Type B pancreatic cell (in vitro differentiated cells): ENCODE measurements around the gene TPGS2. TPM values are rescaled to one million over a fixed set of nuclear protein-coding genes. Genes with fewer than 3 reads are reported as not detected.
"Not testable (repeated sequence)": the region's sequence is repeated elsewhere in the genome, so short reads cannot be mapped to it uniquely, and the experiment has no call there.

Experiments used
- DNase-seq: peaks from one replicate; pipeline ENCODE4 v3.0.0; 2021; ENCODE audit warnings: mixed read lengths; ENCODE audit not compliant: unreplicated experiment; ENCODE audit errors: extremely low spot score
- H3K27ac Mint-ChIP-seq: 2 replicates; pipeline ENCODE4 v1.8.0; 2021; ENCODE audit warnings: mild to moderate bottlenecking, mixed read lengths
- H3K27me3 Mint-ChIP-seq: 2 replicates; pipeline ENCODE4 v1.8.0; 2021; ENCODE audit warnings: mixed read lengths
- H3K36me3 Mint-ChIP-seq: 2 replicates; pipeline ENCODE4 v1.8.0; 2021; ENCODE audit warnings: mixed read lengths
- H3K4me1 Mint-ChIP-seq: one replicate; pipeline ENCODE4 v1.8.0; 2021; ENCODE audit warnings: mixed read lengths; ENCODE audit not compliant: unreplicated experiment
- H3K4me3 Mint-ChIP-seq: 2 replicates; pipeline ENCODE4 v1.8.0; 2021; ENCODE audit warnings: mild to moderate bottlenecking, mixed read lengths
- H3K9me3 Mint-ChIP-seq: 2 replicates; pipeline ENCODE4 v1.8.0; 2021; ENCODE audit warnings: mixed read lengths
- total RNA-seq: library from RNA; stranded (reverse); gene quantifications from 2 replicates; pipeline ENCODE4 v1.2.1, GENCODE V29; 2021; ENCODE audit warnings: low replicate concordance
- TF ChIP-seq, protein P1 (sequence below): fragments of 200-600 bp; sonication (generic); conservative IDR thresholded peaks from 2 replicates; pipeline ENCODE4 v1.5.0; 2021; ENCODE audit warnings: antibody characterized with exemption, mild to moderate bottlenecking

TPGS2 gene
- total RNA-seq, 1 donor from 2014 or later = 121 TPM

DNA sequence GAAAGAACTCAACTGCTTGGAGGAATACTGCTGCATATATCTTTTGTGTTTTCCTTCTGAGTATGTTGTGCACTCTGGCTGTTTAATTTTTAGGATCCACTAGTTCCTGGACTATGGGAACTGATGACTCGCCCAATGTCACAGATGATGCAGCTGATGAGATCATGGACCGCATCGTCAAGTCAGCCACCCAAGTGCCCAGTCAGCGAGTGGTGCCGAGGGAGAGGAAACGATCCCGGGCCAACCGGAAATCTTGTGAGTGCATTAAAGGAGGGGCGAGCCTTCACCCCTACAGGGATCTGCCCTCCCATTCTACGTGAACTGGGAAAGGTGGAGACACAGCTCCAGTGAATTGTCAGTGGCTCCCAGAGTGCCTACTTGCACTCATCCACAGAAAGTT lies 59.6 kb downstream of the TPGS2 start:
- no peaks in the 10 kb centered on the region for H3K36me3 Mint-ChIP-seq
- H3K27ac Mint-ChIP-seq = no peak overlapping the region
- DNase-seq = no peak
- TF ChIP-seq, protein P1, sequence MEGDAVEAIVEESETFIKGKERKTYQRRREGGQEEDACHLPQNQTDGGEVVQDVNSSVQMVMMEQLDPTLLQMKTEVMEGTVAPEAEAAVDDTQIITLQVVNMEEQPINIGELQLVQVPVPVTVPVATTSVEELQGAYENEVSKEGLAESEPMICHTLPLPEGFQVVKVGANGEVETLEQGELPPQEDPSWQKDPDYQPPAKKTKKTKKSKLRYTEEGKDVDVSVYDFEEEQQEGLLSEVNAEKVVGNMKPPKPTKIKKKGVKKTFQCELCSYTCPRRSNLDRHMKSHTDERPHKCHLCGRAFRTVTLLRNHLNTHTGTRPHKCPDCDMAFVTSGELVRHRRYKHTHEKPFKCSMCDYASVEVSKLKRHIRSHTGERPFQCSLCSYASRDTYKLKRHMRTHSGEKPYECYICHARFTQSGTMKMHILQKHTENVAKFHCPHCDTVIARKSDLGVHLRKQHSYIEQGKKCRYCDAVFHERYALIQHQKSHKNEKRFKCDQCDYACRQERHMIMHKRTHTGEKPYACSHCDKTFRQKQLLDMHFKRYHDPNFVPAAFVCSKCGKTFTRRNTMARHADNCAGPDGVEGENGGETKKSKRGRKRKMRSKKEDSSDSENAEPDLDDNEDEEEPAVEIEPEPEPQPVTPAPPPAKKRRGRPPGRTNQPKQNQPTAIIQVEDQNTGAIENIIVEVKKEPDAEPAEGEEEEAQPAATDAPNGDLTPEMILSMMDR = no peak
- no peaks in the 10 kb centered on the region for H3K4me1 Mint-ChIP-seq
- H3K4me3 Mint-ChIP-seq = no peak overlapping the region
- no peaks in the 10 kb centered on the region for H3K27me3 Mint-ChIP-seq
- no peaks in the 10 kb centered on the region for H3K9me3 Mint-ChIP-seq

GRCh38 chr18:36766836-36767235 lies 62.0 kb downstream of the TPGS2 start:
- no peak overlapping the region for H3K4me3 Mint-ChIP-seq
- H3K9me3 Mint-ChIP-seq = no peaks in the 10 kb centered on the region
- TF ChIP-seq, protein P1 = no peak
- DNase-seq = no peak
- H3K36me3 Mint-ChIP-seq = no peaks in the 10 kb centered on the region
- no peak overlapping the region for H3K27ac Mint-ChIP-seq
- no peaks in the 10 kb centered on the region for H3K4me1 Mint-ChIP-seq
- no peaks in the 10 kb centered on the region for H3K27me3 Mint-ChIP-seq

DNA sequence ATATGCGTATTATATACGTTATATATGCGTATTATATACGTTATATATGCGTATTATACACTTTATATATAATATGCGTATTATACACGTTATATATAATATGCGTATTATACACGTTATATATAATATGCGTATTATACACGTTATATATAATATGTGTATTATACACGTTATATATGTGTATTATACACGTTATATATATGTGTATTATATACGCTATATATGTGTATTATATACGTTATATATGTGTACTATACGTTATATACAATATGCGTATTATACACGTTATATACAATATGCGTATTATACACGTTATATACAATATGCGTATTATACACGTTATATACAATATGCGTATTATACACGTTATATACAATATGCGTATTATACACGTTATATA lies 65.8 kb downstream of the TPGS2 start:
- H3K4me3 Mint-ChIP-seq, DNase-seq, H3K36me3 Mint-ChIP-seq, H3K4me1 Mint-ChIP-seq, H3K27ac Mint-ChIP-seq, H3K9me3 Mint-ChIP-seq, H3K27me3 Mint-ChIP-seq: not testable (repeated sequence)

DNA sequence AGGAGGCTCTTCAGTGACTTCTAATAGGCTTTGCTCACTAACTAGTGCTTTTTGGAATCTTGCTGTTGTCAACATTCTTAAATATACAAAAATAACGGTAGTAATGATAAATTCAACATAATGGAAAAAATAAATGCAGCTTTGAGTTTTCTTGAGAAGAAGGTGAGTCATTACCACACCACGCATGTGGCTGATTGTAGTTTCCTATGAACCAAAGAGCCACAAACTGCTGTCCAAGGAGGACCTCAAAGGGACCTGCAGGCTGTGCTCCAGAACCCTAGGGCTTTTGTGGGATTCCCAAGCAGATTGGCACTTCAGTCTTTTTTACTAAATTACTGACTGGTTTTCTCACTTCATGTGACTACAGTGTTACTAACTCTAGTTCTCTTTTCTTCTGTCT lies 66.7 kb downstream of the TPGS2 start:
- H3K36me3 Mint-ChIP-seq = no peaks in the 10 kb centered on the region
- no peaks in the 10 kb centered on the region for H3K27me3 Mint-ChIP-seq
- H3K4me1 Mint-ChIP-seq = no peaks in the 10 kb centered on the region
- no peak overlapping the region for H3K27ac Mint-ChIP-seq
- no peak for DNase-seq
- peaks cover 5% of the 10 kb centered on the region for H3K9me3 Mint-ChIP-seq
- TF ChIP-seq, protein P1 = no peak
- H3K4me3 Mint-ChIP-seq = no peak overlapping the region

GRCh38 chr18:36761186-36761698 lies 67.6 kb downstream of the TPGS2 start:
- DNase-seq = no peak
- Mint-ChIP-seq H3K9me3 (peaks cover 5% of the 10 kb centered on the region), H3K27ac (no peak overlapping the region), H3K36me3 (no peaks in the 10 kb centered on the region), H3K4me1 (no peaks in the 10 kb centered on the region), H3K4me3 (no peak overlapping the region), H3K27me3 (no peaks in the 10 kb centered on the region)
- TF ChIP-seq, protein P1 = no peak

- H3K36me3 Mint-ChIP-seq = no peaks in the 10 kb centered on the region
- no peak for DNase-seq
- peaks cover 5% of the 10 kb centered on the region for H3K9me3 Mint-ChIP-seq
- H3K4me3 Mint-ChIP-seq = no peak overlapping the region
- H3K4me1 Mint-ChIP-seq = no peaks in the 10 kb centered on the region
- TF ChIP-seq, protein P1 = no peak
- H3K27ac Mint-ChIP-seq = no peak overlapping the region
- no peaks in the 10 kb centered on the region for H3K27me3 Mint-ChIP-seq
These were observed 68.2 kb downstream of the TPGS2 start for GRCh38 chr18:36760598-36760997.
